IgD-negative memory B cell (primary cell): Measurements from ENCODE around the gene FAT1. TPM values are rescaled to one million over a fixed set of nuclear protein-coding genes. Genes with fewer than 3 reads are reported as not detected.

ENCODE experiments used
- H3K27ac Mint-ChIP-seq, 3 donors: one replicate each; pipeline ENCODE4 v1.8.0; 2020 to 2022; ENCODE audit warnings: mild to moderate bottlenecking in 3 of 3, mixed read lengths in 3 of 3, moderate library complexity in 1 of 3
- H3K27me3 Mint-ChIP-seq: one replicate; pipeline ENCODE4 v1.8.0; 2021; ENCODE audit warnings: mixed read lengths
- H3K36me3 Mint-ChIP-seq: one replicate; pipeline ENCODE4 v1.8.0; 2020; ENCODE audit warnings: mild to moderate bottlenecking, mixed read lengths
- H3K4me1 Mint-ChIP-seq, 3 donors: one replicate each; pipeline ENCODE4 v1.8.0; 2020 to 2022; ENCODE audit warnings: mixed read lengths in 3 of 3, mild to moderate bottlenecking in 1 of 3
- H3K4me3 Mint-ChIP-seq, 4 donors: one replicate each; pipeline ENCODE4 v1.8.0; 2020 to 2022; ENCODE audit warnings: mild to moderate bottlenecking in 4 of 4, mixed read lengths in 4 of 4, moderate library complexity in 3 of 4
- H3K9me3 Mint-ChIP-seq, 3 donors: one replicate each; pipeline ENCODE4 v1.8.0; 2020 to 2021; ENCODE audit warnings: mixed read lengths in 3 of 3, mild to moderate bottlenecking in 1 of 3
- polyA plus RNA-seq: library from polyadenylated mRNA; unstranded; fragments of 300-500 nt; fragmentation: Illumina TruSeq; gene quantifications from one replicate; pipeline ENCODE4 v1.2.3, GENCODE V29; 2021

FAT1 gene
- polyA plus RNA-seq, 1 donor from 2014 or later = not detected

DNA sequence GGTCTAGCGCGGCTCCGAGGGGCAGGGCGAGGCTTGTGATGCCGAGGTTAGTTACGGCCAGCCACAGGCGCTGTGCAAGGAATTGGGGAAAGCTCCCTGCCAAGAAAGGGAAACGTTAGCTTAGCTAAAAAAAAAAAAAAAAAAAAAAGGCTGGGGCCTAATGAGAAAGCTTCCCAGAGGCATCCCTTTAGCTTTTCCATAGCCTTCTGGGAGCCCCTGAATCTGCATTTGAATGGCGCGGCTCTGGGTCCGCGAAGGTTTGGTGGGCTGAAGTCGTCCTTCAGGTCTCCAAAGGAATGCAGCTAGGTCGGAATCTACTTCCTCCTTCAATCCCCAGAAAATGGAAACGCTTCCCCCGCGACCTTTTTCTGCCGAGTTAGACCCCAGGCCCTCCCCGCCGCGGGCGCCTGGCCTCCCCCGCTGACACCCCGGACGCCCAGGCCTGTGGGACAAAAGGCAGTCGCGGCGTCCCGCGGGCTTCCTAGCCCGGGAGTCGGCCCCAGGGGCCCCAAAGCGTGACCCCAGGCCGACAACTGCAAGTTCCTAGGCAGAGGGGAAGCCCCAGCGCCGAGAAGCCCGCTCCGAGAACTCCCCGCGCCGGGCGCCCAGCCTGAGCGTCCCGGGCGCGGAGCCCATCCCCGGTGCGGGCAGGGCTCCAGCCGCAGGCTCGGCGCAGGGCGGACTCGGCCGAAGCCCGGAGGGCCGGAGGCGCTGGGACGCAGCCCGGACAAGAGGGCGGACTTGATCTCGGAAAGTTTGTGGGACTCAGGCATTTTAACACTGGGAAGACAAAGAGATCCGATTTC is 605 bp upstream of the FAT1 start:
- no peaks in the 10 kb centered on the region for H3K36me3 Mint-ChIP-seq
- H3K27me3 Mint-ChIP-seq = peaks cover 46% of the 10 kb centered on the region
- peaks cover 0 to 5% (median 0%) of the 10 kb centered on the region in 3 donors for H3K4me1 Mint-ChIP-seq
- H3K9me3 Mint-ChIP-seq = peaks cover 0 to 10% (median 0%) of the 10 kb centered on the region in 3 donors
- H3K27ac Mint-ChIP-seq = no peak overlapping the region
- H3K4me3 Mint-ChIP-seq = peak overlapping the region in 2 of 4 donors; percentile 17 to 80

DNA sequence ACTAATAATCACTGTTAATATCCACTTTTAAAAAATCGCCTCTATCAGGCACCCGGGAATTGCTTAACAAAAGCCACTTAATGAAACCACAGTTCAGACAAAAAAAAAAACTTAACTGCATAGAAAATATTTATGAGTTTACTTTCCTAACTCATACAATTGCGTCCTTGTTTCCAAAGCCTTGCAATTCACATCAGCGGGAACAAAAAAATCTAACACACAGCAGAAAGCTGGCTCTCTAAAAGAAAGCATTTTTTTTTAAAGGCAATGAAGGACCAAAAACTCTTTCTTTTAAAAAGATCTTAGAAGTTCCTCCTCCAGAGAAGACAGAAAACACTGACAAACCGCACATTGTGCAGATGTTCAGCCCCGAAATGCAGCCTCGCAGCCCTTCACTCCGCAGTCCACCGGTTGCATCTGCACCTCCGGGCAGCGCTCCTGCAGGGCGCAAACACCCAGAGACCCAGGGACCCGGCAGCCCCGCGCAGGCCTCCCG is 812 bp downstream of the FAT1 start:
- Mint-ChIP-seq H3K27ac (no peak overlapping the region), H3K4me1 (peaks cover 0 to 5% (median 0%) of the 10 kb centered on the region in 3 donors), H3K9me3 (peaks cover 0 to 10% (median 2%) of the 10 kb centered on the region in 3 donors), H3K36me3 (no peaks in the 10 kb centered on the region), H3K4me3 (peak overlapping the region in 3 of 4 donors; percentile 14 to 67 (median 25)), H3K27me3 (peaks cover 43% of the 10 kb centered on the region)

DNA sequence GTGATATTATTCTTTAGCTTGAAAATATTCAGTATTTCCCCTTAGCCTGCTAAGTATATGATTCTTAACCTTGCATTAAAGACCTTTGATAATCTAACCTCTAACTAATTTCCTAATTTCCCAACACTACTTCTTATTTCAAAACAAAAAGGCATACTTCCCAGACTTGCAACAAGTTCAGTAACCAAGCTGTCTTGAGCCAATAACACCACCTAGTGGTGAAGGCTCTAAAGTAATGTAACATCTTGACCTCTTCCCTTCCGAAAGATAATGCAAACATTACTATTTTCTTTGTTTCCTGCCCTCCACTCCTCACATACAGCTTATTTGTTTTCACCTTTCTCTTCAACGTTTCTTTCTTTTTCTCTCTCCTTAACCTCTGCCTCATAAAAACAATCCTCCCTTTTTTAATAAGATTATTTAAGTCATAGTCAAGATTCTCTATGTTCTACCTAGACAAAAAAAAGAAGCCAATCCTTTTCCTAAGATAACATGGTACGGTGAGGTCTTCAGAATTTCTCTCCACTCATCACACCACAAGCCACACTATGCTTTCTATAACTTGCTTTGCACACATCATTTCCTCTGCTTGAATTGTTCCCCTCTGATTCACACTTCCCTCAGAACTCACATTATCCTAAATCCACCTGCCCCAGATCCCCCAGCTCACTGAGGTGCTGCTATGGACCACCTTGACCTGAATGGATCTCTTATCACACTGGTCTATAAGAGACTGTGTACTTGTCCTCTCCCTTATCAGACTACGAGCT is 3.5 kb downstream of the FAT1 start:
- H3K4me1 Mint-ChIP-seq = peaks cover 0 to 1% (median 0%) of the 10 kb centered on the region in 3 donors
- H3K27ac Mint-ChIP-seq = no peak overlapping the region
- H3K4me3 Mint-ChIP-seq = no peak overlapping the region
- peaks cover 23% of the 10 kb centered on the region for H3K27me3 Mint-ChIP-seq
- H3K9me3 Mint-ChIP-seq = peaks cover 0 to 7% (median 4%) of the 10 kb centered on the region in 3 donors
- H3K36me3 Mint-ChIP-seq = no peaks in the 10 kb centered on the region

DNA sequence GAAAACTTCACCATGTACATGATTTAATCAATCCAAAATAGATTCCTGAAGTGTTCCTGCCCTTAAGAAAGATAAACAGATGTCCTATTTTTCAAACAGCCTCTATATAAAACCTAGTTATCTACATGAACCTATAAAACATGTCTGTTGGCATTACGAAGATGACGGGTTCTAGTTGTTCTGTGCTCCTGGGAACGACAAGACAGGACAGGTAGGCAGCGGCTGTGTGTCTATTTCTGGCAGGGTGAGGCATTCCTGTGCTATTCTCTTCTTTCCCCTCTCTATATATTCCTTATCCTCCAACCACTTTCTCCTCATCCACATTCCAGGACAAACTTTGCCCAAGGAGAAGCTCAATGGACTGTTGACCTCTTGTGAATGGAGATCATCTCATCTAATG is 6.1 kb downstream of the FAT1 start:
- Mint-ChIP-seq H3K36me3 (no peaks in the 10 kb centered on the region), H3K4me3 (no peak overlapping the region), H3K27me3 (peaks cover 10% of the 10 kb centered on the region), H3K27ac (no peak overlapping the region), H3K4me1 (peaks cover 0 to 1% (median 0%) of the 10 kb centered on the region in 3 donors), H3K9me3 (peaks cover 0 to 4% (median 3%) of the 10 kb centered on the region in 3 donors)

DNA sequence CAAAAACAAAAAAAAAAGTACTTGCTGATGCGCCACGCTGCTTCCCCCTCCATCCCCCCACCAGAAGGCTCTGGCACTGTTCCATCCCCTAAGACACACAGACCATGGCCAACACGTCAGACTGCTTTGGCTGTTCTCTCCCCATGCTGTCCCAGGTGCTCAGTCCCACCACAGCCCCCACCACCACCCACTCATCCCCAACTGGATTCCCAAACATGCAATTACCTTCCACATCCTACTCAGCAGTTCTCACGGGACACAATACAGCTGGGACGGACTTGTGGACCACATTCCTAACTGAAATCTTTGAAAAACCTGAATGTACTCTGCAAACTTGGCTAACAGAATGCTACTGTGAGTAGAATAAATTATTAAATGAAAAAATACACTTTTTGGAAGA is 8.6 kb downstream of the FAT1 start:
- H3K27ac Mint-ChIP-seq = no peak overlapping the region
- peaks cover 0 to 4% (median 3%) of the 10 kb centered on the region in 3 donors for H3K9me3 Mint-ChIP-seq
- no peaks in the 10 kb centered on the region for H3K36me3 Mint-ChIP-seq
- peaks cover 0 to 1% (median 0%) of the 10 kb centered on the region in 3 donors for H3K4me1 Mint-ChIP-seq
- no peaks in the 10 kb centered on the region for H3K27me3 Mint-ChIP-seq
- no peak overlapping the region for H3K4me3 Mint-ChIP-seq

DNA sequence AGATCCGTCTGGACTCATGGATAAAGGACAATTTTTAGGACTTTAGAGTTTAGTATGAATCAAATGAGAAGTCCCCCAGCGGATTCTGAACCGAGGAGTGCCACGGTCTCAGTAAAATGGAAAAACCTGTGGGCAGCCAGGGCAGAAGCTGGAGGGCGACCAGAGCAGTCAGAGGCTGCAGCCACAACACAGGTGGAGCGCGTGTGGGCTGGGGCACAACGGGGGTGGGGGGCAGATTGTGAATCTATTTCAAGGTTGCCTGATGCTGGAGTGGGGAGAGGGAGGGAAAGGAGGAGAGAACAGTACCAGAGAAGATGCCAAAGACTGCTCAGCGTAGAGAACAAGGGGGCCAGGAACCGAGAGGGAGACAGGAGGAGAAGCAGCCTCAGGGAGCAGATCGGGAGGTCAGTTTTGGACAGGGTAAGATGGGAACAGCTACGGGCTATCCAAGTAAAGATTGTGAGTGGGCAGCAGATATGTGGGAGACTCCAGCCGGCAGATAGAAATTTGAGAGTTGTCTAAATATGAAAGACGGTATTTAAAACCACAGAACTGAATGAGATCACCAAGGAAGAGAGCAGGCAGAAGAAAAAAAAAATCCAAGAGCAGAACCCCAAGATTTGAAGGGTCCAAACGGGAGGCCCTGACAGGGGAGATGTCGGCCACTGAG is 9.5 kb downstream of the FAT1 start:
- Mint-ChIP-seq H3K36me3 (no peaks in the 10 kb centered on the region), H3K9me3 (peaks cover 0 to 4% (median 3%) of the 10 kb centered on the region in 3 donors), H3K4me3 (peak overlapping the region in 1 of 4 donors; percentile 28), H3K27me3 (no peaks in the 10 kb centered on the region), H3K27ac (no peak overlapping the region), H3K4me1 (peaks cover 0 to 1% (median 0%) of the 10 kb centered on the region in 3 donors)

DNA sequence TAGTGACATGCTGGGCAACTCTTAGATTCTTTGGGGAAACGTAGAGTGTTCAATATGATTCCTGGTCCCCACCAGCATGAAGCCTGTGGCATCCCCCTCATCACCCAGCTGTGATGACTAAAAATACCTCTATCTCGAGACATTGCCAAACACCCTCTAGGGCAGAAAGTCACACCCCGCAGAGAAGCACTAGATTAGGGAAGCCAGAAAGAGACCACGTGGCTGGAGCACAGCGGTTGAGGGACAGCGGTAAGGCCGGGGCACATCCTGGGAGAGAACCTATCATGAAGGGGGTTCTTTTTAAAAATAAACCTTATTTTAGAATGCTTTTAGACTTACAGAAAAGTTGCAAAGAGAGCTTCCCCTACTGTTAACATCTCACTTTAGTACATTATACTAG is 11.0 kb downstream of the FAT1 start:
- peaks cover 0 to 1% (median 0%) of the 10 kb centered on the region in 3 donors for H3K4me1 Mint-ChIP-seq
- H3K9me3 Mint-ChIP-seq = peaks cover 0 to 3% (median under 1%) of the 10 kb centered on the region in 3 donors
- H3K27me3 Mint-ChIP-seq = no peaks in the 10 kb centered on the region
- H3K36me3 Mint-ChIP-seq = no peaks in the 10 kb centered on the region
- no peak overlapping the region for H3K27ac Mint-ChIP-seq
- no peak overlapping the region for H3K4me3 Mint-ChIP-seq

DNA sequence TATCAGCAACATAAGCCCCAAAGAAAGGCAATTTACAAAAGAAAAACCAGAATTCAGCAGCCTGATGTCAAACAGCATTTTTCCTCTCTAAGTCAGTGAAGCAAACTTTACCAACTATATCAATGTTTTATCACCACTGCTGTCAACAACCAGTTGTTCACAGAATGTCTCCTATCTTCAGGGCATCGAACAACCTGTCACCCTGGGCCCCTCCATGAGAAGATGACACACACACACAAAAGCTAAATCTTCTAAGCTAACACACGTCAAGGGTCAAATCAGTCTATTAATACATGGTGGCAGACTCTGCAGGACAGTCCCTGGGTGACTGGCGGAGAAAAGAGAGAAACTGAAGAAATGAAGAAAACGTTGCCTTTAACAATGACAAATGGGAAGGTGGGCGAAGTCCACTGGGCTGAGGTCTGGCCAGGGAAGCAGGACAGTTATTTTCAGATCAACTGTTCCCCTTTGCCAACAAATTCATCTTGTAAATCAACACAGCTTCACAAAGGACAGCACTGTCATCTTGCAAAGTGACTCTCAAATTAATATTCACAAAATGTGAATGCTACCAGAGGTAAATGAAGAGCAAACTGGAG is 13.0 kb downstream of the FAT1 start:
- no peaks in the 10 kb centered on the region for H3K4me1 Mint-ChIP-seq
- no peaks in the 10 kb centered on the region for H3K9me3 Mint-ChIP-seq
- no peaks in the 10 kb centered on the region for H3K36me3 Mint-ChIP-seq
- no peak overlapping the region for H3K27ac Mint-ChIP-seq
- no peaks in the 10 kb centered on the region for H3K27me3 Mint-ChIP-seq
- H3K4me3 Mint-ChIP-seq = no peak overlapping the region

DNA sequence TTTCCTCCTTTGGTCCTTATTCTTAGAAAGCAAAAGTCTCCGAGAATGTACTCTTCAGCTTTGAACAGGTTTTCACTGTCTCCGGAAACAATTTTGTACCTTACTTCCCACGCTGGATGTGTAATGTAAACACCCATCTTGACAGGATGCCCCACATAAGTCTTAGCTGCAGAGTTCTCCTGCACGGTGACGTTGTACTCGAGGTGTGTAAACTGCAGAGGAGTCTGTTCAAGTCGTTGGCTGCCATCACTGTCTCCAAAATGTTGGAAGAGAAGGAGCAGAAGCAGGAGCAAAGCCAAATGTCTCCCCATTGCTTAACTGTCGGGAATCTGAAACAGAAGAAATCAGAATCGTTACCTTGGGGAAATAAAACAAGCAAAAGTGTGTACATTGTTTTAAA is 14.1 kb downstream of the FAT1 start:
- H3K27me3 Mint-ChIP-seq = no peaks in the 10 kb centered on the region
- H3K27ac Mint-ChIP-seq = no peak overlapping the region
- no peak overlapping the region for H3K4me3 Mint-ChIP-seq
- no peaks in the 10 kb centered on the region for H3K36me3 Mint-ChIP-seq
- no peaks in the 10 kb centered on the region for H3K4me1 Mint-ChIP-seq
- no peaks in the 10 kb centered on the region for H3K9me3 Mint-ChIP-seq

DNA sequence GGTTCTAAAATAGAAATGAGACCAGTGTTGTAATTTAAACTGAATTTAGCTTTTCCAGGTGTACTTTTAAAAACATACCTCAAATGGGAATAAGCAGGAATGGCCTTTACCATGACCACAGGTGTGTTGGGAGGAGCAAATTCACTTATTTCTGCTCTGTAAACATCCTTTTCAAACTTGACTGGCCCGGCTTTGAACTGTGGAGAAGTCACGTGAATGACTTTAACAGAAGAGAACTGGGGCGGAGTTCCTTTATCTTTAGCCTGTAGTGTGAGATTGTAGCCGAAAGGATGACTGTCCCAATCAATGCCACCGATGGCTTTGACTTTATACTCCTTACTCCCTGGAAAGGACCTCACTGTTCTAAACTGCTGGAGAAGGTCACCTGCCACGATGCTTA is 15.1 kb downstream of the FAT1 start:
- Mint-ChIP-seq H3K4me1 (no peaks in the 10 kb centered on the region), H3K4me3 (no peak overlapping the region), H3K9me3 (no peaks in the 10 kb centered on the region), H3K27me3 (no peaks in the 10 kb centered on the region), H3K36me3 (no peaks in the 10 kb centered on the region), H3K27ac (no peak overlapping the region)

DNA sequence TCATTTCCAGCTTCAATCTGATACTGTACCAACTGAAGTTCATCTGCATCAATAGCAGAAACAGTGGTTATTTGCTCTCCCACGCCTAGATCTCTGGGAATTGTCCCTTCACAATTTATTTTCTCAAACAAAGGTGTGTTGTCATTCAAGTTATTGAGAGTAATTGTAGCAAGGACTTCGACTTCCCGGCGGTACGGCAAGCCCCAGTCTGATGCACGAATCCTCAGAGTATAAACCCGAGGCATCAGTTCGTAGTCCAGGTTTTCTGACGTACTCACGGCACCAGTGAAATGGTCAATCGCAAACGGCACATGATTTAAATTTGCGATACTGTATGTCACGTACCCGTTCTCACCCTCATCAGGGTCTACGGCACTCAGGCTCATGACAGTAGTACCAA is 15.7 kb downstream of the FAT1 start:
- H3K27ac Mint-ChIP-seq = no peak overlapping the region
- H3K4me3 Mint-ChIP-seq = no peak overlapping the region
- no peaks in the 10 kb centered on the region for H3K4me1 Mint-ChIP-seq
- peaks cover 0 to 2% (median 0%) of the 10 kb centered on the region in 3 donors for H3K9me3 Mint-ChIP-seq
- no peaks in the 10 kb centered on the region for H3K36me3 Mint-ChIP-seq
- no peaks in the 10 kb centered on the region for H3K27me3 Mint-ChIP-seq

DNA sequence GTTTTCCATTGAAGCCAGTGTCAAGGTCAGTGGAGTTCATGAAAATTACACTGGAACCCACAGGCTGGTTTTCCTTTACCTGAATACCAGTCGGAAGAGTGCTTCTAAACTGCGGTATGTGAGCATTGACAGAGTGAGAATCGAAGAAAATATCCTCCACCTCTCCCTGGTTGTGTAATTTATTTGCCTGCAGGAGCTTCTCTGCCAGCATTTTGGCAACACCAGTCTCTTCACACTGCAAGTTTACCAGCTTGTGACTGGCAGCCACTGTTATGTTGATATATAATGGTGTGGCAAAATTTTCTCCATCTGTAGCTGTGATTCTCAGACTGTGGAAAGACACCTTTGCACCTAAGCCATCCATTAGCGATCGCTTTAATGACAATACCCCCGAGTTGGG is 16.1 kb downstream of the FAT1 start:
- no peak overlapping the region for H3K27ac Mint-ChIP-seq
- H3K4me1 Mint-ChIP-seq = no peaks in the 10 kb centered on the region
- peaks cover 0 to 3% (median 0%) of the 10 kb centered on the region in 3 donors for H3K9me3 Mint-ChIP-seq
- no peaks in the 10 kb centered on the region for H3K36me3 Mint-ChIP-seq
- no peaks in the 10 kb centered on the region for H3K27me3 Mint-ChIP-seq
- H3K4me3 Mint-ChIP-seq = no peak overlapping the region

DNA sequence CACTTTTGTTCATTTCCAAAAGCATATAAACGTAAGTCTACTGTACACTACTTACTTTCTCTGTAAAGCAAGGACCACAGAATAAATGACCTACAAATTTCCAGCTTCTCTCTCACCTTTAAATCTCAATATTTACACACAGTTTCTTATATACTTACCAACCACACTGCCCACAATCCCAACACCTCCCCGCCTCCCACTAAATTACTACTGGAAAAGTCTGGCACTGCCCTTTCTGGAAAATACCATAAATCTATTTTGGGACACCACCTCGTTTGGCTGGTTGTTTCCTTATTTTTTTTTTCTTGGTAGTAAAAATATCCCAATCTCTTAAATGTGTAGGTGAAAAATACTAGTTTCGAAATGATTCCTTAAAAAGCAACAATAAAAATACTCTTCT is 19.6 kb downstream of the FAT1 start:
- H3K4me3 Mint-ChIP-seq = no peak overlapping the region
- H3K27me3 Mint-ChIP-seq = no peaks in the 10 kb centered on the region
- H3K27ac Mint-ChIP-seq = no peak overlapping the region
- no peaks in the 10 kb centered on the region for H3K4me1 Mint-ChIP-seq
- H3K9me3 Mint-ChIP-seq = peaks cover 0 to 8% (median 0%) of the 10 kb centered on the region in 3 donors
- no peaks in the 10 kb centered on the region for H3K36me3 Mint-ChIP-seq

DNA sequence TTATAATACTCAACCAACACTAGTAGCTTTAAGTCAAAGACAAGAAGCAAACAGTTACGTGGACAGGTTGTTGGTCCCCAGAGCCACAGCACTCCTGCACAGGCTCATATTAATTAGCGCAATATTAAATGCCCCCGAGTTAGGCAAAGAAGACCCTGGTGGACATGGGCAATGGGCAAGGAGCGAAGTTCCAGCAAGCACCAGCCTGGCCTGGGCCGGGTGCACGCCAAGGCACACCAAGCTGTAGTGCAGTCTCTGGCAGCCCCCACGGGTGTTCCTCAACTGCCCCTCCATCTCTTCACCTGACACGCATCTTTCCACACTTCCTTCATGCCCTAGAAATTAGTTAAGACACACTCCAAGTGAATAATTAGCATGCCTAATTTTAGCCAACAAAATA is 20.1 kb downstream of the FAT1 start:
- no peak overlapping the region for H3K27ac Mint-ChIP-seq
- peaks cover 0 to 8% (median 0%) of the 10 kb centered on the region in 3 donors for H3K9me3 Mint-ChIP-seq
- no peak overlapping the region for H3K4me3 Mint-ChIP-seq
- H3K27me3 Mint-ChIP-seq = no peaks in the 10 kb centered on the region
- H3K36me3 Mint-ChIP-seq = no peaks in the 10 kb centered on the region
- H3K4me1 Mint-ChIP-seq = no peaks in the 10 kb centered on the region
